HCT116 (cell line): ENCODE data around the gene FABP6. TPM values are rescaled to one million over a fixed set of nuclear protein-coding genes. Genes with fewer than 3 reads are reported as not detected.

Experiments
- ATAC-seq: fragments of 200-7000 bp; cut with Tn5 transposase; 2 replicates; pipeline ENCODE4 v1.9.1; 2020; ENCODE audit warnings: mild to moderate bottlenecking, moderate library complexity
- BruUV-seq: library from RNA; stranded (reverse); fragments of 400-500 nt; replicated peaks from 2 replicates; lab custom pipeline; 2021; lab: Mats Ljungman, UMichigan
- CTCF ChIA-PET: fragments of 300-600 bp; sonication (Branson Sonifier 250); formaldehyde crosslinking; loops from one replicate; lab custom pipeline; 2021; ENCODE audit warnings: antibody characterized with exemption; lab: Charles Lee
- POLR2A ChIA-PET: fragments of 300-600, 350-600 bp; sonication (Branson Sonifier 250); formaldehyde crosslinking; loops from one replicate; lab custom pipeline; 2021; ENCODE audit warnings: antibody characterized with exemption; lab: Charles Lee
- RAD21 ChIA-PET, 2 experiments: fragments of 300-600 bp; sonication (Branson Sonifier 250); formaldehyde crosslinking; loops; one replicate each; lab custom pipeline; 2023; ENCODE audit warnings: low total read pairs in 2 of 2; ENCODE audit not compliant: uncharacterized antibody in 2 of 2, unreplicated experiment in 2 of 2, low non-redundant PET in 1 of 2; lab: Charles Lee
- DNase-seq: peaks from one replicate; pipeline ENCODE4 v3.0.0-alpha.2; 2010; ENCODE audit warnings: low read depth, low spot score
- H2AFZ ChIP-seq: fragments of 200-600 bp; shearing (Covaris generic), sonication (generic); 2 replicates; pipeline ENCODE4 v1.6.1; 2017; ENCODE audit warnings: low read depth, mixed run types, mixed read lengths, antibody characterized with exemption, low read length; ENCODE audit not compliant: poor library complexity, severe bottlenecking
- H3K27ac ChIP-seq: 2 replicates; pipeline ENCODE4 v1.5.1; 2012; ENCODE audit warnings: low read depth, low read length
- H3K27me3 ChIP-seq: fragments of 200-600 bp; sonication (generic); 2 replicates; pipeline ENCODE4 v1.6.1; 2016; ENCODE audit warnings: mixed run types, low read length, mixed read lengths; ENCODE audit not compliant: insufficient read depth
- H3K36me3 ChIP-seq, 2 experiments: fragments of 200-500 bp in 1 of 2; fragments of 200-600 bp in 1 of 2; sonication (Bioruptor generic) in 1 of 2; sonication (generic) in 1 of 2; 2 replicates each; pipeline versions ENCODE4 v1.5.1 to v1.6.1; 2014 to 2016; ENCODE audit warnings: low read length in 2 of 2, inconsistent platforms in 1 of 2, mixed read lengths in 1 of 2, mixed run types in 1 of 2; ENCODE audit not compliant: insufficient read depth in 2 of 2, control insufficient read depth in 1 of 2
- H3K4me1 ChIP-seq, 2 experiments: fragments of 200-600 bp in 1 of 2; sonication (generic) in 1 of 2; 2 replicates each; pipeline versions ENCODE4 v1.5.1 to v1.6.1; 2012 to 2017; ENCODE audit warnings: low read length in 2 of 2, inconsistent platforms in 1 of 2, mild to moderate bottlenecking in 1 of 2, mixed read lengths in 1 of 2, mixed run types in 1 of 2, moderate library complexity in 1 of 2; ENCODE audit not compliant: insufficient read depth in 2 of 2, control insufficient read depth in 1 of 2
- H3K4me2 ChIP-seq: fragments of 200-600 bp; sonication (generic); 2 replicates; pipeline ENCODE4 v1.6.1; 2017; ENCODE audit warnings: mixed run types, low read length, mixed read lengths
- H3K4me3 ChIP-seq, 2 experiments: fragments of 200-600 bp in 1 of 2; sonication (generic) in 1 of 2; replicated peaks in 1 of 2; 2 replicates each; pipeline ENCODE4 v1.5.1; 2011 to 2016; ENCODE audit warnings: low read length in 2 of 2, control low read depth in 1 of 2, low read depth in 1 of 2, mild to moderate bottlenecking in 1 of 2, mixed read lengths in 1 of 2, mixed run types in 1 of 2
- H3K79me2 ChIP-seq: fragments of 200-600 bp; sonication (generic); 2 replicates; pipeline ENCODE4 v1.6.1; 2017; ENCODE audit warnings: mild to moderate bottlenecking, mixed run types, low read length, moderate library complexity, mixed read lengths; ENCODE audit not compliant: insufficient read depth
- H3K9ac ChIP-seq: fragments of 200-600 bp; sonication (generic); 2 replicates; pipeline ENCODE4 v1.6.1; 2016; ENCODE audit warnings: low read length, mixed read lengths
- H3K9me2 ChIP-seq: fragments of 200-600 bp; sonication (generic), shearing (Covaris generic); 2 replicates; pipeline ENCODE4 v1.6.1; 2017; ENCODE audit warnings: mixed run types, mild to moderate bottlenecking, moderate library complexity; ENCODE audit not compliant: insufficient read depth
- H3K9me3 ChIP-seq, 2 experiments: fragments of 200-500 bp in 1 of 2; fragments of 200-600 bp in 1 of 2; sonication (Bioruptor generic) in 1 of 2; sonication (generic) in 1 of 2; 2 replicates each; pipeline ENCODE4 v1.6.1; 2014 to 2017; ENCODE audit warnings: low read length in 2 of 2, mixed read lengths in 2 of 2, inconsistent platforms in 1 of 2, low read depth in 1 of 2, mild to moderate bottlenecking in 1 of 2, mixed run types in 1 of 2, moderate library complexity in 1 of 2; ENCODE audit not compliant: control insufficient read depth in 1 of 2, insufficient read depth in 1 of 2
- H4K20me1 ChIP-seq: fragments of 200-600 bp; sonication (generic), shearing (Covaris generic); 2 replicates; pipeline ENCODE4 v1.6.1; 2017; ENCODE audit warnings: mixed run types, mild to moderate bottlenecking, moderate library complexity; ENCODE audit not compliant: insufficient read depth
- CEBPB ChIP-seq: IDR thresholded peaks from 2 replicates; pipeline ENCODE4 v1.6.1; 2012; ENCODE audit warnings: low read depth
- CTCF ChIP-seq, 3 experiments: fragments of 200-600 bp in 1 of 3; sonication (generic) in 1 of 3; IDR thresholded peaks in 2 of 3; conservative IDR thresholded peaks in 1 of 3; 2 replicates each; pipeline ENCODE4 v1.5.1; 2012 to 2017; ENCODE audit warnings: low read depth in 2 of 3, low read length in 2 of 3, antibody characterized with exemption in 1 of 3, borderline replicate concordance in 1 of 3, control low read depth in 1 of 3, mild to moderate bottlenecking in 1 of 3, mixed read lengths in 1 of 3, mixed run types in 1 of 3, moderate library complexity in 1 of 3; ENCODE audit not compliant: insufficient read depth in 1 of 3
- EGR1 ChIP-seq: IDR thresholded peaks from 2 replicates; pipeline ENCODE4 v1.6.1; 2012; ENCODE audit warnings: low read depth
- MAX ChIP-seq: IDR thresholded peaks from 2 replicates; pipeline ENCODE4 v1.6.1; 2012
- POLR2A ChIP-seq: IDR thresholded peaks from 2 replicates; pipeline ENCODE4 v1.7.0; 2011; ENCODE audit warnings: borderline replicate concordance; ENCODE audit not compliant: insufficient read depth, insufficient read length; ENCODE audit errors: extremely low read depth
- RAD21 ChIP-seq: IDR thresholded peaks from 2 replicates; pipeline ENCODE4 v1.6.1; 2012; ENCODE audit warnings: low read depth, mild to moderate bottlenecking
- SIN3A ChIP-seq: IDR thresholded peaks from 2 replicates; pipeline ENCODE4 v1.6.1; 2012; ENCODE audit warnings: low read depth
- TCF7L2 ChIP-seq: IDR thresholded peaks from 2 replicates; pipeline ENCODE4 v1.7.0; 2011; ENCODE audit warnings: borderline replicate concordance, inconsistent platforms; ENCODE audit not compliant: insufficient read depth, insufficient read length; ENCODE audit errors: extremely low read depth
- YY1 ChIP-seq: IDR thresholded peaks from 2 replicates; pipeline ENCODE4 v1.6.1; 2011; ENCODE audit warnings: low read length, low read depth, moderate library complexity, mild to moderate bottlenecking; ENCODE audit not compliant: insufficient replicate concordance; ENCODE audit errors: extremely low read depth
- ZBTB33 ChIP-seq: IDR thresholded peaks from 2 replicates; pipeline ENCODE4 v1.6.1; 2011; ENCODE audit warnings: mild to moderate bottlenecking, low read length, moderate library complexity; ENCODE audit not compliant: insufficient replicate concordance; ENCODE audit errors: extremely low read depth
- ZNF274 ChIP-seq: fragments of 200-500 bp; sonication (Bioruptor generic); IDR thresholded peaks from 2 replicates; pipeline ENCODE4 v1.6.1; 2014; ENCODE audit warnings: mild to moderate bottlenecking, low read depth, low read length, inconsistent platforms
- intact Hi-C: fragments of 100-400 bp; cut with micrococcal nuclease; formaldehyde crosslinking; loops from 2 replicates; pipeline ENCODE4 v1.10.0; 2022
- total RNA-seq: library from RNA; stranded (reverse); gene quantifications from one replicate; pipeline ENCODE4 v1.2.1, GENCODE V29; 2021; ENCODE audit not compliant: unreplicated experiment

FABP6 gene
- total RNA-seq, 1 experiment from 2014 or later, result 8.5 TPM

GRCh38 chr5:160240350-160240749 lies 11.0 kb downstream of the FABP6 start (continued):
- no peak for TF ChIP-seq CEBPB
- no peak for TF ChIP-seq YY1
- TF ChIP-seq ZNF274, result no peak
- TF ChIP-seq, all 23 proteins: peak for 0

GRCh38 chr5:160242145-160242544 lies 12.8 kb downstream of the FABP6 start:
- Histone ChIP-seq H3K4me1 (no peaks in the 10 kb centered on the region; a peak in 1 of 4 replicates), H3K4me3 (no peak overlapping the region), H3K9me3 (no peaks in the 10 kb centered on the region), H3K79me2 (no peaks in the 10 kb centered on the region), H3K9ac (no peak overlapping the region), H3K4me2 (no peak overlapping the region), H3K27me3 (no peaks in the 10 kb centered on the region), H3K9me2 (no peaks in the 10 kb centered on the region), H3K36me3 (no peaks in the 10 kb centered on the region), H3K27ac (no peak overlapping the region), H2AFZ (no peak overlapping the region), H4K20me1 (no peaks in the 10 kb centered on the region)
- no peak for ATAC-seq
- POLR2A ChIA-PET, result interaction anchor here (1.0 kb wide), 1 partner anchor 10 kb away, joined by 4 read pairs; no protein-coding TSS in a partner anchor
- TF ChIP-seq RAD21, result no peak
- TF ChIP-seq ZBTB33, result no peak
- no peak for TF ChIP-seq POLR2A
- TF ChIP-seq MAX, result no peak
- TF ChIP-seq YY1, result no peak
- TF ChIP-seq ZNF274, result no peak
- TF ChIP-seq CTCF (IDR thresholded peaks at IDR 0.05 in 2 of 3, conservative IDR thresholded peaks at IDR 0.05 in 1 of 3; ENCODE audit: borderline replicate concordance in 1 of 3, insufficient read depth in 1 of 3, low read depth in 2 of 3, low read length in 2 of 3), result no peak
- TF ChIP-seq EGR1, result no peak
- TF ChIP-seq TCF7L2, result no peak
- no peak for TF ChIP-seq CEBPB
- TF ChIP-seq SIN3A, result no peak
- intact Hi-C loops, result loop anchor here (2.0 kb wide), 1 partner anchor 103 kb away; no protein-coding TSS in a partner anchor
- RAD21 ChIA-PET, result no interaction called here
- BruUV-seq, result no TSS peak
- CTCF ChIA-PET, result no interaction called here
- DNase-seq, result no peak
